8988T (cell line): Measurements from ENCODE around the gene KDM4B.
"Not testable (repeated sequence)": the region's sequence is repeated elsewhere in the genome, so short reads cannot be mapped to it uniquely, and the experiment has no call there.

Experiments
- DNase-seq: peaks from one replicate; pipeline ENCODE4 v3.0.0; 2011

The KDM4B gene

DNA sequence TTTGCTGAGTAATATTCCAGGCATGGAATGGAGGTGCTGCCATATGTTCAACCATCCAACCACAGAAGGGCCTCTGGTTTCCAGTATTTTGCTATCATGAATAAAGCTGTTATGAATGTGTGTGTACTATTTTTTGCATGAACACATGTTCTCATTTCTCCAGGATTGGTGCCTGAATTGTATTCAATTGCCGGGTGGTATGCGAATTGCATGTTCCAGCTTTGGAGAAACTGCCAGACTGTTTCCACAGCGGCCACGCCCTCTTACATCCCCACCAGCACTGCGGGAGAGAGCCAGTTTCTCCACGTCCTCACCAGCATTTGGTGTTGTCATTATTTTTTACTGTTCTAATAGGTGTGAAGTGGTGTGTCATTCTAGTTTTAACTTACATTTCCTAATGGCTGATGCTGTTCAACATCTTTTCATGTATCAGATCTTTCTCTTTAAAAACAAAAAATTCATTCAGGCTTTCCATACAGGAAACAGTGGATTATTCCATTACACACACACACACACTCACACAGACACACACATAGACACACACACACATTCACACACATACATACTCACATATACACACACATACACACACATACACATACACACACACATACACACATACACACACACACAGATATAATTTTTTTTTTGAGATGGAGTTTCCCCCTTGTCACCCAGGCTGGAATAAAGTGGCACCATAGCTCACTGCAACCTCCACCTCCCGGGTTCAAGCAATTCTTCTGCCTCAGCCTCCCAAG is 217.6 kb downstream of the KDM4B start:
- no peak for DNase-seq

GRCh38 chr19:5188548-5189317 is 219.8 kb downstream of the KDM4B start:
- DNase-seq, result no peak

DNA sequence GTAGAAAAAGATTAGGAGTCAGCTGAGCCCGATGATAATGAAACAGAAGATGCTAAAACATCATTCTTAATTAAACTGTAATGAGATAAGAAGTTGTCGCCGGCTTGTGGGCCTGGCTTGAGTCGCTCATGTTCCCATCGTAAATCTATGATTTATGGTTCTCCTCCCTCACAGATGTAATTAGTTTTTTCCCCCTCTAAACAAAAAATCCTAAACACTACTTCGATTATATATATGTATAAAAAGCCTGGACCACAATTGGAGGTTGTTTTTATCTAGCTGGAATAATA is 220.3 kb downstream of the KDM4B start:
- no peak for DNase-seq

GRCh38 chr19:5191091-5191490 is 222.2 kb downstream of the KDM4B start:
- no peak for DNase-seq

DNA sequence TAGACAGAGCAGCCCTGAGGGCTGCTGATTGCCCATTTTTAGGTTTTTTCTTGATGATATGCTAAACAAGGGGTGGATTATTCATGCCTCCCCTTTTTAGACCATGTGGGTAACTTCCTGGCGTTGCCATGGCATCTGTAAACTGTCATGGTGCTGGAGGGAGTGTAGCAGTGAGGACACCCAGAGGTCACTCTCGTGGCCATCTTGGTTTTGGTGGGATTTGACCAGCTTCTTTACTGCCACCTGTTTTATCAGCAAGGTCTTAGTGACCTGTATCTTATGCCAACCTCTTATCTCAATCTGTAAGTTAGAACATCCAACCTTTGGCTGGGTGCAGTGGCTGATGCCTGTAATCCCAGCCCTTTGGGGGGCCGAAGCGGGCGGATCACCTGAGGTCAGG is 223.7 kb downstream of the KDM4B start:
- no peak for DNase-seq

DNA sequence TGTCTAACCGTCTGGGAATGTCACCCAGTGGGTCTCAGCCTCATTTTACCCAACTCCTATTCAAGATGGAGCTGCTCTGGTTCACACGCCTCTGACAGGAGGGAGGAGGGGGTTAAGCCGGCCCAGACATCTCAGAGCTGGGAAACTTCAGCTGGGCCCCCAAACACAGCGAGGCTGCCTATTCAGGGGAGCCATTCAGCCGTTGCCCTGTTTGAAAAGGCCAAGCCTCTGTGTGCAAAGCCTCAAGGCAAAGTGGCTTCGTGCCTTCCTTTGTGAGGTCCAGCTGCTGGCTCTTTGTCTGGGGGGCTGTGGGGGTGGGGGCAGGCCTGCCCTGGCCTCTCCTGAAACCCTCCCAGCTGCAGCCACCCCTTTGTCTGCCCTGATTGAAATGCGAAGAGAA is 224.3 kb downstream of the KDM4B start:
- no peak for DNase-seq

GRCh38 chr19:5194641-5195040 is 225.7 kb downstream of the KDM4B start:
- DNase-seq, result no peak

DNA sequence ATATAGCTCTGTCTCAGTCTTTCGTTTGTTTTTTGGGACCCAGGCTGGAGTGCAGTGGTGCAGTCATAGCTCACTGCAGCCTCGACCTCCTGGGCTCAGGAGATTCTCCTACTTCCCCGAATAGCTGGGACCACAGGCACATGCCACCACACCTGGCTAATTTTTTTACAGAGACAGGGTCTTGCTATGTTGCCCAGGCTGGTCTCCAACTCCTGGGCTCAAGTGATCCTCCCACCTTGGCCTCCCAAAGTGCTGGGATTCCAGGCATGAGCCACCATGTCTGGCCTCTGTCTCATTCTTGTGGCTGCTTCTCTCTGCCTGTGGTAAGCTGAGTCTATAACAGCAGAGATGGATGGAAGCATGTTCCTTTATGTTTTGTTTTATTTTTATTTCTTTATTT is 226.7 kb downstream of the KDM4B start:
- DNase-seq, result not testable (repeated sequence)

DNA sequence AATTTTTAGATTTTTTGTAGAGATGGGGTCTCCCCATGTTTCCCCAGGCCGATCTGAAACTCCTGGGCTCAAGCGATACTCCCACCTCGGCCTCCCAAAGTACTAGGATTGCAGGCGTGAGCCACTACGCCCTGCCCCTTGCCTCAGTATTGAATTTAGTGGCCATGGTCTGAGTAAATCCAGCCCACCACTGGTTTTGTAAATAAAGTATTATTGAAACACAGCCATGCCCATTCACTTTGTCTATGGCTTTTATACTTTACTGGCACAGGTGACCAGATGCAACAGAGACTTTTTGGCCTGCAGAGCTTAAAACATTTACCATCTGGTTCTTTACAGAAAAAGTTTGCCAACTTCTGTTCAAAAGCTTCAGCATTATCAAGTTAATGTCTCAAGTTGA is 227.9 kb downstream of the KDM4B start:
- DNase-seq, result no peak

- DNase-seq, result no peak
Observed at GRCh38 chr19:5200844-5201243, 231.9 kb downstream of the KDM4B start.

DNA sequence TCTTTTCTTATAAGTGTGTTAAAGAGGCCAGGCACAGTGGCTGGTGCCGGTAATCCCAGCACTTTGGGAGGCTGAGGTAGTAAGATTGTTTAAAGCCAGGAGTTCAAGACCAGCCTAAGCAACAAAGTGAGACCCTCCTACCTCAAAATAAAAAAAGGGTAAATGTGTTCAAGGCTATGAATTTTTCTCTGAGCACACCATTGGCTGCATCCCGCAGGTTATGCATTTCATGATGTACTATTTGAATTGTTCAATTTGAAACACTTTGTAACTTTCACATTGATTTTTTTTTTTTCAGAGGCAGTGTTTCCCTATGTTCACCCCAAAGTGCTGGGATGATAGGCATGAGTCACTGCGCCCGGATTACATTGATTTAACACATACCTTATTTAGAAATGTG is 233.6 kb downstream of the KDM4B start:
- DNase-seq, result no peak
